CD4-positive, alpha-beta T cell treated with Interleukin-10 for 1 hour (primary cell): ENCODE data around the gene MPIG6B.
A peak's percentile ranks its signal among the peaks of the same experiment; 100 is the strongest.

ENCODE experiments used
- DNase-seq: peaks from one replicate; pipeline ENCODE4 v3.0.0-alpha.2; 2020

The MPIG6B gene

GRCh38 chr6:31769684-31770371, 46.7 kb downstream of the MPIG6B start:
- peak; percentile 87 for DNase-seq

- DNase-seq = no peak
Measured at GRCh38 chr6:31770860-31771259, 47.7 kb downstream of the MPIG6B start.

- DNase-seq = no peak
Measured at GRCh38 chr6:31771992-31772358, 48.8 kb downstream of the MPIG6B start.

- DNase-seq = no peak
Measured at GRCh38 chr6:31775184-31775583, 52.0 kb downstream of the MPIG6B start.

- DNase-seq = no peak
Measured at GRCh38 chr6:31775633-31776484, 52.7 kb downstream of the MPIG6B start.
